GM12872 (cell line): Measurements from ENCODE around the gene GRK6.

Source experiments
- TF ChIP-seq, protein P1 (sequence below): IDR thresholded peaks from 3 replicates; pipeline ENCODE4 v1.5.1; 2011; ENCODE audit warnings: low read depth, mild to moderate bottlenecking, low read length, moderate library complexity; ENCODE audit not compliant: insufficient read depth

The GRK6 gene

DNA sequence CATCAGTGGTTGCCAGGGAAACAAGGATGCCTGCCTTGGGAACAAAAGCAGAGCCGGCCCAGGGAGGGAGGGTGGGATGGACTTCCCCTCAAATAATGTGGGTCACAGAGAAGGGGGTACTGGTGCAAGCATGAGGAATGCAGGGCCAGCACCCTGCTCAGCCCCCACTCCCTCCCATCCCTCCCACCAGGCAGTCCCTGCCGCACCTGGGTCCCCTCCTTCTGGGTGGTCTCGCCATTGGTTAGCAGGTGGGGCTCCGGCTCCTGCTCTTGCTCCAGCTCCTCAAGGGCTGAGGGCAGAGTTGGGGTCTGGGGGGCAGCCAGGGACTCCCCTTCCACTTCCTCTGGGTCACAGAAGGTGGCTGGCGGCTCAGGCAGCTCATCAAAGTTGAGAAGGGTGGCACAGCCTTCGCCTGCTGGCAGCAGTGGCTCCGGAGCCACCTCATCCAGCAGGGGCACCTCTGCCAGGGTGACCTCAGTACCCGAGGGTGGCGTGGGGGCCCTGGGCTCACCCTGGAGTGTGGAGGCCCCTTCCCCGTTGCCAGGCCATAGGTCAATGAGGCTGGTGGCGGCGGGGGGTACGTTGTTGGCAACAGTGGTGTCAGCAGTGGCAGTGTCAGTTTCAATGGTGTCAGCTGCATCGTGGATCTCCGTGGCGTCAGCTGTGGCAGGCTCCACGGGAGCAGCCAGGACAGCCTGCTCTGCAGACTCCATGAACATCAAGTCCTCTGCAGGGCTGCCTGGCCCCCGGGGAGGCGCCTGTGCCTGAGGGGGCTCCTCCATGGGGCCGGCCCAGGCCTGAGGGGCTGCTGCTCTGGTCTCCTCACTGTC, 31.6 kb downstream of the GRK6 start:
- TF ChIP-seq, protein P1, sequence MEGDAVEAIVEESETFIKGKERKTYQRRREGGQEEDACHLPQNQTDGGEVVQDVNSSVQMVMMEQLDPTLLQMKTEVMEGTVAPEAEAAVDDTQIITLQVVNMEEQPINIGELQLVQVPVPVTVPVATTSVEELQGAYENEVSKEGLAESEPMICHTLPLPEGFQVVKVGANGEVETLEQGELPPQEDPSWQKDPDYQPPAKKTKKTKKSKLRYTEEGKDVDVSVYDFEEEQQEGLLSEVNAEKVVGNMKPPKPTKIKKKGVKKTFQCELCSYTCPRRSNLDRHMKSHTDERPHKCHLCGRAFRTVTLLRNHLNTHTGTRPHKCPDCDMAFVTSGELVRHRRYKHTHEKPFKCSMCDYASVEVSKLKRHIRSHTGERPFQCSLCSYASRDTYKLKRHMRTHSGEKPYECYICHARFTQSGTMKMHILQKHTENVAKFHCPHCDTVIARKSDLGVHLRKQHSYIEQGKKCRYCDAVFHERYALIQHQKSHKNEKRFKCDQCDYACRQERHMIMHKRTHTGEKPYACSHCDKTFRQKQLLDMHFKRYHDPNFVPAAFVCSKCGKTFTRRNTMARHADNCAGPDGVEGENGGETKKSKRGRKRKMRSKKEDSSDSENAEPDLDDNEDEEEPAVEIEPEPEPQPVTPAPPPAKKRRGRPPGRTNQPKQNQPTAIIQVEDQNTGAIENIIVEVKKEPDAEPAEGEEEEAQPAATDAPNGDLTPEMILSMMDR = no peak

DNA sequence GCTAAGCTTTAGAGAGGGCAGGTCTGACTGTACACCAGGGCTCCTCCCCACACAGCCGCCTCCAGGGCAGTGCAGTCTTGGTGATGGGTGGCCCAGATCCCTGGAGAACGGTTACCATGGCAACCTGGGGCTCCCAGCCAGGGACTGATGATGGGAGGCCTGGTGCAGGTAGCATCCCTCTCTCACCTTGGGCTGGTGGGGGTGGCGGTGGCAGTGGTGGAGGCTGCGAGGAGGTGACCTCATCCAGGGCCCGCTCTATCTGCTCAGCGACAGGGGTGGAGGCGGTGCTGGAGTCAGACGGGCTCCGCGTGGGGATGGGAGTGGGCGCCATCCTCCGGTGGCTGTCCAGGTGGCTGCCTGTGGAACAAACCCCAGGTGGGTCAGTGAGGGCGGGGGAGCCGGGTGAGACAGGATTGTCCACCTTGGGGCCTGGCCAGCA, 32.5 kb downstream of the GRK6 start:
- TF ChIP-seq, protein P1 = no peak

DNA sequence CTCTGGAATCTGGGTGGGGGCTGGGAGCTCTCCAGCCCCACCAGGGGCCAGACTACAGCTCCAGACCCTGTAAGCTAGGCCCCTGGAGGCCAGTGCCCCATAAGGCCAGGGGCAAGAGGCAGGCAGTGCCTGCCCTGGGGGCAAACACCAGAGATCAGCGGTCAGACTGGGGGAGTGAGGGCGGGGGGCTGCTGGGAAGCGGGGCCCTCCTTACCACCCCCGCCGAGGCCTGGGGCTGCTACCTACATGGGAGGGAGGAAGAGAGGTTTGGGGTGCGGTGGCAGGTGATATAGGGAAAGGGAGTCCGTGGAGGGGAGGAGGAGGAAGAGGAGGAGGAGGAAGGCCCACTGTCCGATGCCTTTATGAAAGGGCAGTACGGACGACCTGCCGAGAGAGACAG, 32.9 kb downstream of the GRK6 start:
- TF ChIP-seq, protein P1 = no peak

DNA sequence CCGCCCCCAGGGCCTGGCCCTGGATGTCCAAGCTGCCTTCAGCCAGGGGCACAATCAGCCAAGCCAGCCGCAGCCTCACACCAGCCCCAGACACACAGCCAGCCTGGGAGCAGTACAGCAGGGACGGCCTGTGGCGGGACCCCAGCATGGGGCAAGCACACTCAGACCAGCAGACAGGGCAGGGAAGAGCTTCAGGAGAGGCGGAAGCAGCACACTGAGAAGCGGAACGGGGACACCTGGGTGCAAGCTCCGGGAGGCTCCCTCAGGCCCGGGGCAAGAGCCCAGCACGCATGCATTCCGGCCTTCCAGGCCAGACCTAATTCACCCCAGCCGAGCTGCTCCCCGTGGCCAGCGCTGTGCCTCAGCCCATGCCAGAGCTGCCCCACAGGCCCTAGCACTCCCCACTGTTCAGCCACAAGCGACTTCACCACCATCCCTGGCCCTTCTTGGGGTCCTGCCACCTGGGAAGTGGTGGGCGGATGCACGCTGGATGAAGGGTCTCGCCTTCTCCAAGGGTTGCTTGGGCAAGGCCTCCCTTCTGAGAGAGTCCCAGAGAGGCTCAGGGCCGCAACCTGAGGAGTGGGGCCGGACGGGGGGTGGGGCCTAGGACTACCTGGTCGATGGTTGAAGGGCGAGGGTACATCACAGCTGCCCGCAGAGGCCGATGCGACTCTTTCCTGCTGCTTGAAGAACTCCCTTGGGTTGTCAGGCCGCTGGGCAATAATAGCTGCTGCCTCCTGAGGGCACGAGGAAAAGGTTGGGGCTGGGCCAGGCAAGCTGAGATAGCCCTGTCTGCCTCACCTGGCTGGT, 33.5 kb downstream of the GRK6 start:
- TF ChIP-seq, protein P1 = no peak

DNA sequence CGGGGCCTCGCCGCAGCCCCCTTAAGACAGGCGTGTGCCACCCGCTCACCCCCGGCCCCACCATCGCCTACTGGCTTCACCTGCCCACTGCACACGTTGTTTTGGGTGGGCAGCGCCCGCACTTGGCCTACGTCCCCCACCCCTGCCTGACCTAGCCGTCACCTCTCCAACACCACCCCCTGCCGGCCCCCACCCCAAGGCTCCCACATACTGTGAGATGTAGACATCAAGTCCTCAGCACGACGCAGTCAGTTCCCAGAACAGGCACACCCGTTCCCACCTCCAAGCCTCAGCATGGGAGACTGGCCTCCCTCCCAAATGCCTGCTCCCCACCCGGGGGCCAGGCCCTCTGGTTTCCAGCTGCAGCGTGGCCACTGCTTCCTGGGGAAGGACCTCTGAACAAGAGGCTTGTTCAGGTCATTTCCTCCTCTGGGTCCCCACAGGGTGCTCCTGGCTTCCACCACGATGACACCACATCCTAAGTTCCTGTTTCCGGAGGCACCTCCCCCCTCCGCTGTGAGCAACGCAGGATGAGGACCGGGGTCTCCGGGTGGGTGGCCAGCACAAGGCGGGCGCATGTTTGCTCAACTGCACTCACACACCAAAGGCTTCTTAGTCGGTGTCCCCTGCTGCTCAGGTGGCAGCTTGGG, 35.7 kb downstream of the GRK6 start:
- TF ChIP-seq, protein P1 = no peak

DNA sequence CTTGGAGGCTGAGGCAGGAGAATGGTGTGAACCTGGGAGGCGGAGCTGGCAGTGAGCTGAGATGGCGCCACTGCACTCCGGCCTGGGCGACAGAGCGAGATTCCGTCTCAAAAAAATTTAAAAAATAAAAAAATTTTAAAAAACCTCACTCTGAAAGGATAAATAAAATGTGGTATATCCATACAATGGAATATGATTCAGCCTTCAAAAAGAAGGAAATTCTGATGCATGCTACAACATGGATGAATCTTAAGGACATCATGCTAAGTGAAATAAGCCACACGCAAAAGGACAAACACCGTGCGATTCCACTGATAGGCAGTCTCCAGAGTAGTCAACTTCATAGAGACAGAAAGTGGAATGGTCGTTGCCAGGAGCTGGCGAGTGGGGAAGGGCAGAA, 38.6 kb downstream of the GRK6 start:
- TF ChIP-seq, protein P1 = no peak

DNA sequence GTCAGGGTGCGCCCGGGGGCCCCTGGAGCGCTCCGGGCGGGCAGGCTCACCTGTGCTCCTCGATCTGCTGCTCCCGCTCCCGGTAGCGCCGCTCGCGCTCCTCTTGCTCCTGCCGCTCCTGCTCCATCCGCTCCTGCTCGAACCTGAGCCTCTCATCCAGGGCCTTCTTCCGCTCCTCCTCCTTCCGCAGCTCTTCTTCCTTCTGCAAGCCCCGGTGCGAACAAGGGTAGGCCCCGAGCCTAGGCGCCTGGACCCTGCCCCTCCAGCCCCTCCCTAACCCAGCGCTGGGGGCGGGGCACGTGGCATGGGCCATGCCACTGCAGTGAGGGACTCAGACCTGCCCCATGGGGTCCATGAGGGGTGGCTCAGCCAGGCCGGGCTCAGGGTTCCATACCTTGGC, 40.4 kb downstream of the GRK6 start:
- TF ChIP-seq, protein P1 = no peak
